ENCODE data around the gene ZBP1. TPM values are rescaled to one million over a fixed set of nuclear protein-coding genes. Genes with fewer than 3 reads are reported as not detected.

Gene ZBP1
- total RNA-seq, 2 experiments from 2014 or later: 39.0 to 40.1 TPM

DNA sequence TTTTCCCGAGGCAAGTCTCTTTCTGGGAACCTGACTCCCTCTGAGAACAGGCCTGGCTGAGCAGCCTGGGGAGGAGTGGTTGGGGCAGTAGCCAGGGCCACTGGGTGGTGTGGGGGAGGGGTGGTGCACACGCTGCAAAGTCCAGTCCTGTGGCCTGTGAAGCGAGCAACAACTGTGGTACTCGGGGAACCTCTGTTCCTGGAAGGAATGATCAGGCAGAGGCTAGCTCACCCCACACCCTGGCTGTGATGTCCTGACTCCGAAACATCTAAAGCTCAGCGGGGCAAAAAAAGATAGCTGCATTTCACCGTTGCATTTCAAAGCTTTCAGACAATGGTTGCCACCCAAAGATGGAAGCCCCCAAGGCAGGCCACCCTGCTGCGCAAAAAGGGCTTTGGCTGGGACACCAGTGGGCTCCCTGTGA lies 33.8 kb downstream of the ZBP1 start:
- TF ChIP-seq, protein P1, sequence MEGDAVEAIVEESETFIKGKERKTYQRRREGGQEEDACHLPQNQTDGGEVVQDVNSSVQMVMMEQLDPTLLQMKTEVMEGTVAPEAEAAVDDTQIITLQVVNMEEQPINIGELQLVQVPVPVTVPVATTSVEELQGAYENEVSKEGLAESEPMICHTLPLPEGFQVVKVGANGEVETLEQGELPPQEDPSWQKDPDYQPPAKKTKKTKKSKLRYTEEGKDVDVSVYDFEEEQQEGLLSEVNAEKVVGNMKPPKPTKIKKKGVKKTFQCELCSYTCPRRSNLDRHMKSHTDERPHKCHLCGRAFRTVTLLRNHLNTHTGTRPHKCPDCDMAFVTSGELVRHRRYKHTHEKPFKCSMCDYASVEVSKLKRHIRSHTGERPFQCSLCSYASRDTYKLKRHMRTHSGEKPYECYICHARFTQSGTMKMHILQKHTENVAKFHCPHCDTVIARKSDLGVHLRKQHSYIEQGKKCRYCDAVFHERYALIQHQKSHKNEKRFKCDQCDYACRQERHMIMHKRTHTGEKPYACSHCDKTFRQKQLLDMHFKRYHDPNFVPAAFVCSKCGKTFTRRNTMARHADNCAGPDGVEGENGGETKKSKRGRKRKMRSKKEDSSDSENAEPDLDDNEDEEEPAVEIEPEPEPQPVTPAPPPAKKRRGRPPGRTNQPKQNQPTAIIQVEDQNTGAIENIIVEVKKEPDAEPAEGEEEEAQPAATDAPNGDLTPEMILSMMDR (IDR thresholded peaks at IDR 0.05): no peak
- DNase-seq: no peak
- no peak overlapping the region for H3K27ac Mint-ChIP-seq
- Histone ChIP-seq H3K27me3 (ENCODE audit: control insufficient read depth in 1 of 2, insufficient read depth in 2 of 2, low read length in 2 of 2) (peaks cover 8% of the 10 kb centered on the region in 2 experiments), H3K27ac (ENCODE audit: low read depth in 1 of 2, low read length in 2 of 2) (no peak overlapping the region), H3K9me3 (ENCODE audit: control insufficient read depth in 1 of 2, insufficient read depth in 1 of 2, low read length in 2 of 2) (peaks cover 9 to 19% of the 10 kb centered on the region in 2 experiments), H3K4me3 (ENCODE audit: low read length) (no peak overlapping the region), H3K4me1 (ENCODE audit: insufficient read depth, low read length) (peaks cover under 1% of the 10 kb centered on the region), H3K36me3 (ENCODE audit: insufficient read depth, low read length) (no peaks in the 10 kb centered on the region)
- peaks cover 49% of the 10 kb centered on the region for H3K27me3 Mint-ChIP-seq
- H3K4me3 Mint-ChIP-seq: no peak overlapping the region
- H3K36me3 Mint-ChIP-seq (ENCODE audit: low read depth): no peaks in the 10 kb centered on the region
- intact Hi-C loops (cut with DNase I, micrococcal nuclease): no loop called here
- no peaks in the 10 kb centered on the region for H3K4me1 Mint-ChIP-seq (ENCODE audit: low read depth)
- H3K9me3 Mint-ChIP-seq: no peaks in the 10 kb centered on the region
- POLR2A ChIA-PET: no interaction called here
- ATAC-seq (ENCODE audit: poor library complexity): no peak
- CTCF ChIA-PET: no interaction called here

- intact Hi-C loops (cut with DNase I, micrococcal nuclease): no loop called here
- TF ChIP-seq, protein P1 (IDR thresholded peaks at IDR 0.05): no peak
- H3K4me3 Mint-ChIP-seq: no peak overlapping the region
- no peak overlapping the region for H3K27ac Mint-ChIP-seq
- DNase-seq: no peak
- Histone ChIP-seq H3K4me3 (ENCODE audit: low read length) (no peak overlapping the region), H3K4me1 (ENCODE audit: insufficient read depth, low read length) (peaks cover 3% of the 10 kb centered on the region), H3K27me3 (ENCODE audit: control insufficient read depth in 1 of 2, insufficient read depth in 2 of 2, low read length in 2 of 2) (peaks cover 8% of the 10 kb centered on the region in 2 experiments), H3K27ac (ENCODE audit: low read depth in 1 of 2, low read length in 2 of 2) (no peak overlapping the region), H3K9me3 (ENCODE audit: control insufficient read depth in 1 of 2, insufficient read depth in 1 of 2, low read length in 2 of 2) (peaks cover 9 to 19% of the 10 kb centered on the region in 2 experiments), H3K36me3 (ENCODE audit: insufficient read depth, low read length) (no peaks in the 10 kb centered on the region)
- H3K36me3 Mint-ChIP-seq (ENCODE audit: low read depth): no peaks in the 10 kb centered on the region
- peaks cover 57% of the 10 kb centered on the region for H3K27me3 Mint-ChIP-seq
- H3K4me1 Mint-ChIP-seq (ENCODE audit: low read depth): no peaks in the 10 kb centered on the region
- CTCF ChIA-PET: no interaction called here
- POLR2A ChIA-PET: no interaction called here
- no peaks in the 10 kb centered on the region for H3K9me3 Mint-ChIP-seq
- ATAC-seq (ENCODE audit: poor library complexity): no peak
Observed at GRCh38 chr20:57585466-57586213, 34.6 kb downstream of the ZBP1 start.

- peaks cover 8% of the 10 kb centered on the region in 2 experiments for H3K27me3 ChIP-seq (ENCODE audit: control insufficient read depth in 1 of 2, insufficient read depth in 2 of 2, low read length in 2 of 2)
Observed at GRCh38 chr20:57584768-57585461, 35.3 kb downstream of the ZBP1 start.

More at GRCh38 chr20:57584768-57585461, 35.3 kb downstream of the ZBP1 start:
- peaks cover 9 to 19% of the 10 kb centered on the region in 2 experiments for H3K9me3 ChIP-seq (ENCODE audit: control insufficient read depth in 1 of 2, insufficient read depth in 1 of 2, low read length in 2 of 2)
- H3K4me1 ChIP-seq (ENCODE audit: insufficient read depth, low read length): peaks cover 3% of the 10 kb centered on the region
- no peak overlapping the region for H3K27ac ChIP-seq (ENCODE audit: low read depth in 1 of 2, low read length in 2 of 2)
- Mint-ChIP-seq H3K27me3 (peaks cover 64% of the 10 kb centered on the region), H3K36me3 (ENCODE audit: low read depth) (no peaks in the 10 kb centered on the region), H3K4me1 (ENCODE audit: low read depth) (no peaks in the 10 kb centered on the region), H3K27ac (no peak overlapping the region), H3K9me3 (no peaks in the 10 kb centered on the region), H3K4me3 (no peak overlapping the region)
- no peaks in the 10 kb centered on the region for H3K36me3 ChIP-seq (ENCODE audit: insufficient read depth, low read length)
- H3K4me3 ChIP-seq (ENCODE audit: low read length): no peak overlapping the region
- DNase-seq: no peak
- TF ChIP-seq, protein P1 (IDR thresholded peaks at IDR 0.05): no peak
- ChIA-PET POLR2A (no interaction called here), CTCF (no interaction called here)
- intact Hi-C loops (cut with DNase I, micrococcal nuclease): no loop called here
- no peak for ATAC-seq (ENCODE audit: poor library complexity)

All from CD4-positive, alpha-beta T cell (primary cell).